ENCODE results near the gene BATF3. TPM values are rescaled to one million over a fixed set of nuclear protein-coding genes. Genes with fewer than 3 reads are reported as not detected.

BATF3 gene
- total and polyA plus RNA-seq, 2 of the 4 experiments (the other 2 are of a cell fraction): 1.6 to 3.9 TPM

DNA sequence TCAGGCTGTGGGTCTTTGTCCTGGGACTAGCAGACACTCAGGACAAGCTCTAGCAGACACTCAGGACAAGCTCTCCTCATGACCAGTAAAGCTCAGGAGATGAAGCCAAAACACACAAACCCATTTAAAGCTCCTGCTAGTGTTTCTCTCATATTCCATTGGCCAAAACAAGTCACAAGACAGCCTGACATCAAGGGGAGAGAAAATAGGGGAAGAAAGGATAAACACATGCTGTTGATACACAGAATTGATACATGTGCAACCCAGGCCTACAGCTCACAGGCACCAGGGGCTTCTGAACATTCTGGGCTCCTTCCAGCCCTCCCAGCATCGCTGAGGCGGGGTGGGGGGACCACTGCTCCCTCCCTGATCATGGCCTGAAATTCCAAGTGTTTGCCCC lies 55.8 kb downstream of the BATF3 start:
- Histone ChIP-seq H4K91ac (ENCODE audit: insufficient read depth, low read depth, low read length) (no peak overlapping the region), H2BK5ac (ENCODE audit: low read depth, low read length, poor library complexity, severe bottlenecking) (no peak overlapping the region), H3K9ac (ENCODE audit: low read depth, low read length) (no peak overlapping the region), H2BK120ac (ENCODE audit: low read depth, low read length) (peak overlapping the region; percentile 67; the same call in 1 of the 2 replicates), H3K79me1 (ENCODE audit: low read depth in 1 of 2, low read length in 2 of 2) (no peaks in the 10 kb centered on the region), H3K27ac (ENCODE audit: insufficient read depth, low read length) (no peak overlapping the region), H4K20me1 (ENCODE audit: insufficient read depth, low read length) (no peaks in the 10 kb centered on the region), H3K4me1 (ENCODE audit: control insufficient read depth, insufficient read depth, low read length) (peaks cover 14% of the 10 kb centered on the region), H4K8ac (ENCODE audit: low read depth in 2 of 2, low read length in 2 of 2) (no peak overlapping the region), H2AFZ (replicated peaks; ENCODE audit: low read length, poor library complexity) (no peak overlapping the region), H2BK15ac (ENCODE audit: low read depth, low read length) (no peak overlapping the region), H4K5ac (ENCODE audit: low read depth, low read length) (no peak overlapping the region), H3K23ac (ENCODE audit: low read depth, low read length) (0 out of 2 replicates have a peak overlapping the region, but pooled peaks have one; percentile 15), H3K9me1 (ENCODE audit: insufficient read depth, low read length) (peaks cover 17% of the 10 kb centered on the region; the same call in 1 of the 2 replicates), H3K4ac (ENCODE audit: low read depth, low read length) (peak overlapping the region; percentile 19; the same call in 1 of the 2 replicates), H3K14ac (replicated peaks; ENCODE audit: low read depth, low read length) (no peak overlapping the region), H3K36me3 (ENCODE audit: control insufficient read depth, insufficient read depth, low read length) (no peaks in the 10 kb centered on the region), H3K4me3 (ENCODE audit: insufficient read depth, low read depth, low read length) (no peak overlapping the region), H2AK9ac (replicated peaks; ENCODE audit: low read depth, low read length, poor library complexity) (no peak overlapping the region), H3K4me2 (ENCODE audit: low read depth, low read length) (no peak overlapping the region), H3K18ac (ENCODE audit: low read depth, low read length) (no peak overlapping the region), H3K9me3 (ENCODE audit: control insufficient read depth, insufficient read depth, low read length) (no peaks in the 10 kb centered on the region), H3K56ac (ENCODE audit: extremely low read depth, insufficient read depth, low read length) (no peak overlapping the region), H2BK20ac (ENCODE audit: low read depth, low read length) (no peak overlapping the region; the same call in 1 of the 2 replicates), H2AK5ac (ENCODE audit: low read depth, low read length) (peak overlapping the region; percentile 24; the same call in 1 of the 2 replicates), H3K27me3 (ENCODE audit: control insufficient read depth, insufficient read depth, low read length) (no peaks in the 10 kb centered on the region)
- no peak for TF ChIP-seq MAZ (IDR thresholded peaks at IDR 0.05; ENCODE audit: borderline replicate concordance, low read depth, low read length)
- TF ChIP-seq CEBPB (IDR thresholded peaks at IDR 0.05; ENCODE audit: low read depth, low read length): no peak
- TF ChIP-seq, protein P1, sequence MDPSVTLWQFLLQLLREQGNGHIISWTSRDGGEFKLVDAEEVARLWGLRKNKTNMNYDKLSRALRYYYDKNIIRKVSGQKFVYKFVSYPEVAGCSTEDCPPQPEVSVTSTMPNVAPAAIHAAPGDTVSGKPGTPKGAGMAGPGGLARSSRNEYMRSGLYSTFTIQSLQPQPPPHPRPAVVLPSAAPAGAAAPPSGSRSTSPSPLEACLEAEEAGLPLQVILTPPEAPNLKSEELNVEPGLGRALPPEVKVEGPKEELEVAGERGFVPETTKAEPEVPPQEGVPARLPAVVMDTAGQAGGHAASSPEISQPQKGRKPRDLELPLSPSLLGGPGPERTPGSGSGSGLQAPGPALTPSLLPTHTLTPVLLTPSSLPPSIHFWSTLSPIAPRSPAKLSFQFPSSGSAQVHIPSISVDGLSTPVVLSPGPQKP (IDR thresholded peaks at IDR 0.05; ENCODE audit: borderline replicate concordance, low read depth, low read length): no peak
- no peak for TF ChIP-seq RAD21 (IDR thresholded peaks at IDR 0.05; ENCODE audit: low read length)
- no peak for TF ChIP-seq MXI1 (IDR thresholded peaks at IDR 0.05; ENCODE audit: borderline replicate concordance, low read depth, low read length)
- no peak for TF ChIP-seq NFE2L2 (IDR thresholded peaks at IDR 0.05; ENCODE audit: low read depth, low read length)
- TF ChIP-seq, protein P2, sequence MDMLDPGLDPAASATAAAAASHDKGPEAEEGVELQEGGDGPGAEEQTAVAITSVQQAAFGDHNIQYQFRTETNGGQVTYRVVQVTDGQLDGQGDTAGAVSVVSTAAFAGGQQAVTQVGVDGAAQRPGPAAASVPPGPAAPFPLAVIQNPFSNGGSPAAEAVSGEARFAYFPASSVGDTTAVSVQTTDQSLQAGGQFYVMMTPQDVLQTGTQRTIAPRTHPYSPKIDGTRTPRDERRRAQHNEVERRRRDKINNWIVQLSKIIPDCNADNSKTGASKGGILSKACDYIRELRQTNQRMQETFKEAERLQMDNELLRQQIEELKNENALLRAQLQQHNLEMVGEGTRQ (IDR thresholded peaks at IDR 0.05; ENCODE audit: low read depth, low read length): no peak
- no peak for TF ChIP-seq RCOR1 (IDR thresholded peaks at IDR 0.05; ENCODE audit: insufficient replicate concordance, low read length)
- no peak for TF ChIP-seq BHLHE40 (IDR thresholded peaks at IDR 0.05; ENCODE audit: low read depth, low read length)
- no peak for TF ChIP-seq SMC3 (IDR thresholded peaks at IDR 0.05; ENCODE audit: low read depth, low read length)
- DNase-seq (no peak), ATAC-seq (ENCODE audit: low read depth) (no peak)
- no TSS peak for BruUV-seq (replicated peaks)
- intact Hi-C loops (cut with micrococcal nuclease) (no loop called here), in situ Hi-C loops (cut with MboI; ENCODE audit: low sequenced_read_pairs) (no loop called here), dilution Hi-C loops (cut with HindIII; ENCODE audit: low sequenced_read_pairs, unreplicated experiment) (no loop called here)
- ChIA-PET POLR2A (ENCODE audit: unreplicated experiment) (no interaction called here), CTCF (no interaction called here)
- 83% methylated on average over 2 of the region's 2 CpGs; no CpG with 5 or more reads in 1 of the 2 experiments for WGBS, 2 experiments (ENCODE audit: extremely low coverage in 2 of 2, insufficient read length in 1 of 2)

All from IMR-90 (cell line).